Stimulated activated CD8-positive, alpha-beta memory T cell treated with anti-CD3 and anti-CD28 coated beads, Interleukin-12 subunit alpha, Interleukin-12 subunit beta, amount 100 ng/mL, for 24 hours (primary cell): ENCODE measurements around the gene CTTNBP2.

Source experiments
- DNase-seq: peaks from one replicate; pipeline ENCODE4 v3.0.0-alpha.2; 2020; ENCODE audit errors: extremely low read depth

CTTNBP2 gene

GRCh38 chr7:117790251-117790650, 83.0 kb downstream of the CTTNBP2 start:
- no peak for DNase-seq

GRCh38 chr7:117785431-117785830, 87.8 kb downstream of the CTTNBP2 start:
- no peak for DNase-seq

GRCh38 chr7:117784315-117784714, 88.9 kb downstream of the CTTNBP2 start:
- no peak for DNase-seq

- no peak for DNase-seq
Measured at GRCh38 chr7:117782761-117783160, 90.5 kb downstream of the CTTNBP2 start.

GRCh38 chr7:117781707-117782106, 91.5 kb downstream of the CTTNBP2 start:
- DNase-seq, result no peak

GRCh38 chr7:117780832-117781231, 92.4 kb downstream of the CTTNBP2 start:
- DNase-seq, result no peak

GRCh38 chr7:117777335-117778142, 95.7 kb downstream of the CTTNBP2 start:
- no peak for DNase-seq

- no peak for DNase-seq
Measured at GRCh38 chr7:117776224-117776623, 97.0 kb downstream of the CTTNBP2 start.

- DNase-seq, result no peak
Measured at GRCh38 chr7:117775801-117776200, 97.4 kb downstream of the CTTNBP2 start.

- no peak for DNase-seq
Measured at GRCh38 chr7:117774943-117775342, 98.3 kb downstream of the CTTNBP2 start.

GRCh38 chr7:117772421-117772820, 100.8 kb downstream of the CTTNBP2 start:
- DNase-seq, result no peak

GRCh38 chr7:117771756-117772155, 101.5 kb downstream of the CTTNBP2 start:
- DNase-seq, result no peak

GRCh38 chr7:117769085-117769484, 104.2 kb downstream of the CTTNBP2 start:
- DNase-seq, result no peak

- DNase-seq, result no peak
Measured at GRCh38 chr7:117767951-117768350, 105.3 kb downstream of the CTTNBP2 start.

GRCh38 chr7:117766913-117767312, 106.3 kb downstream of the CTTNBP2 start:
- DNase-seq, result no peak

GRCh38 chr7:117764031-117764430, 109.2 kb downstream of the CTTNBP2 start:
- no peak for DNase-seq

GRCh38 chr7:117762055-117762454, 111.2 kb downstream of the CTTNBP2 start:
- DNase-seq, result no peak

- DNase-seq, result no peak
Measured at GRCh38 chr7:117759950-117760640, 113.1 kb downstream of the CTTNBP2 start.

- DNase-seq, result no peak
Measured at GRCh38 chr7:117757440-117757839, 115.8 kb downstream of the CTTNBP2 start.

GRCh38 chr7:117756586-117757085, 116.6 kb downstream of the CTTNBP2 start:
- DNase-seq, result no peak

GRCh38 chr7:117755136-117755535, 118.1 kb downstream of the CTTNBP2 start:
- DNase-seq, result no peak

GRCh38 chr7:117751775-117752174, 121.5 kb downstream of the CTTNBP2 start:
- DNase-seq, result no peak
